Ectodermal cell (in vitro differentiated cells): ENCODE data around the gene POLK.

Experiments
- H3K27ac ChIP-seq: 2 replicates; pipeline ENCODE4 v1.7.0; 2013; ENCODE audit warnings: mild to moderate bottlenecking, low read depth, low read length; ENCODE audit not compliant: insufficient read depth, poor library complexity, severe bottlenecking
- H3K27me3 ChIP-seq: 2 replicates; pipeline ENCODE4 v1.7.0; 2013; ENCODE audit warnings: mild to moderate bottlenecking, low read length; ENCODE audit not compliant: insufficient read depth, control insufficient read depth, poor library complexity, severe bottlenecking
- H3K36me3 ChIP-seq: one replicate; pipeline ENCODE4 v1.7.0; 2013; ENCODE audit warnings: low read length; ENCODE audit not compliant: control insufficient read depth, insufficient read depth
- H3K4me1 ChIP-seq: one replicate; pipeline ENCODE4 v1.7.0; 2013; ENCODE audit warnings: low read length; ENCODE audit not compliant: control insufficient read depth, insufficient read depth
- H3K4me3 ChIP-seq: 2 replicates; pipeline ENCODE4 v1.7.0; 2013; ENCODE audit warnings: low read depth, low read length, control low read depth; ENCODE audit not compliant: insufficient read depth
- H3K9me3 ChIP-seq: 2 replicates; pipeline ENCODE4 v1.7.0; 2013; ENCODE audit warnings: mild to moderate bottlenecking, low read length, moderate library complexity; ENCODE audit not compliant: control insufficient read depth
- WGBS, 2 experiments: methylation state at CpG; one replicate each; pipeline ENCODE4 v1.1.7; 2013; ENCODE audit warnings: missing lambda C conversion rate in 2 of 2; 5-methylcytosine and 5-hydroxymethylcytosine counted together

The POLK gene

DNA sequence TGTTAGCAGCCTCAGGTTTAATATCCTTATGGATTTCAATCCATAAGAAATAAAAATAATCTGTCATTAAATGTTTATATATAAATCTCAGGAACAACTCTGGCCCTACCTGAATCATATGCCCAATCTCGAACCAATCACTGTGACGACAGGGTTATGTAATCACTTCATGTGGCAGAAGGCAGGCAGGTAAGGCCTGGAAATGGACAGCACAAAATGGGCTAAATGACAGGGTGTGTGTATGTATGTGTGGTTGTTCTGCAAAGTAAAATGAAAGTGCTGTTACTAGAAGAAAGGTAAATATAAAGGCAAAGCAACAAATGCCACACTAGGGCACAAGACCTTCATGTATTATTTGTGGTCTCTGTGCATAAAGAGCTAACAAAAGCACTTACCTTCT is 119.2 kb downstream of the POLK start:
- no peaks in the 10 kb centered on the region for H3K4me1 ChIP-seq
- no peaks in the 10 kb centered on the region for H3K36me3 ChIP-seq
- H3K4me3 ChIP-seq: no peak overlapping the region
- H3K27me3 ChIP-seq: no peaks in the 10 kb centered on the region
- no peak overlapping the region for H3K27ac ChIP-seq
- 97 to 98% methylated on average over 2 of the region's 2 CpGs for WGBS, 2 experiments
- no peaks in the 10 kb centered on the region for H3K9me3 ChIP-seq

DNA sequence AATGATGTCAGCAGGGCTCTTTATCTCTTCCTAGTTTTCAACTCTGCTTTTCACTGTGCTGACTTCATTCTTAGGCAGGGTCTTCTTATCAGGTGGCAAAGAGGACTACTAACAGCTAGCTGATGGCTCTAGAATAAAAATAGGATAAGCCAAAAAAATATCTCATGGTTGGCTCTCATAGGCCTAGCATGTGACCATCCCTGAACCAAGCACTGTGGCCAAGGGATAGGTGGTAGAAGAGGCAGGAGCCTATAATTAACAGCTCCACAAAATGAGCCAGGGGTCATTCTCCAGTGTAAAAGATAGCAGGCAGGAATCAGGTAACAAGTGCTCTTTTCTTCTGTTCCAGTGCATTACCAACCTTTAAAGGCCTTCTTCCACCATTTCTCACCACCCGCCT is 120.6 kb downstream of the POLK start:
- Histone ChIP-seq H3K36me3 (no peaks in the 10 kb centered on the region), H3K9me3 (no peaks in the 10 kb centered on the region), H3K27ac (no peak overlapping the region), H3K4me3 (no peak overlapping the region), H3K27me3 (no peaks in the 10 kb centered on the region), H3K4me1 (no peaks in the 10 kb centered on the region)
- 44 to 47% methylated on average over 1 of the region's 1 CpG for WGBS, 2 experiments

DNA sequence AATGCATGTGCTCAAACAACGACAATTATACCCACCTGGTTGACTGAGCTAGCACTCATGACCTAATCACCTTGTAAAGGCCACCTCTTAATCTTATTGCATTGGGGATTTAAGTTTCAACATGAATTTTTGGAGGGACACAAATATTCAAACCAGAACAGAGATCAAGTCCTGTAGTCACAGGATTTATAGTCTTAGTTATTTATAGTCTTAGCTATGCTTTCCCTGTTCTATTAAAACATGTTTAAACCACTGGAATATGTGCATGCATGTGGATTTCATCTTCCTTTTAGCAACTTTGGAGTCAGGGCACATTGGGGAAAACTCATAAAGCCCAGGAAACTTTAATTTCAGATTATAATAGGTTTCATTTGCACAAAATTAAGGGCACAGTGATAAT is 126.3 kb downstream of the POLK start:
- WGBS, 2 experiments: 87 to 100% methylated on average over 1 of the region's 1 CpG
- Histone ChIP-seq H3K9me3 (no peaks in the 10 kb centered on the region), H3K27ac (no peak overlapping the region), H3K4me1 (no peaks in the 10 kb centered on the region), H3K36me3 (no peaks in the 10 kb centered on the region), H3K4me3 (no peak overlapping the region), H3K27me3 (no peaks in the 10 kb centered on the region)

DNA sequence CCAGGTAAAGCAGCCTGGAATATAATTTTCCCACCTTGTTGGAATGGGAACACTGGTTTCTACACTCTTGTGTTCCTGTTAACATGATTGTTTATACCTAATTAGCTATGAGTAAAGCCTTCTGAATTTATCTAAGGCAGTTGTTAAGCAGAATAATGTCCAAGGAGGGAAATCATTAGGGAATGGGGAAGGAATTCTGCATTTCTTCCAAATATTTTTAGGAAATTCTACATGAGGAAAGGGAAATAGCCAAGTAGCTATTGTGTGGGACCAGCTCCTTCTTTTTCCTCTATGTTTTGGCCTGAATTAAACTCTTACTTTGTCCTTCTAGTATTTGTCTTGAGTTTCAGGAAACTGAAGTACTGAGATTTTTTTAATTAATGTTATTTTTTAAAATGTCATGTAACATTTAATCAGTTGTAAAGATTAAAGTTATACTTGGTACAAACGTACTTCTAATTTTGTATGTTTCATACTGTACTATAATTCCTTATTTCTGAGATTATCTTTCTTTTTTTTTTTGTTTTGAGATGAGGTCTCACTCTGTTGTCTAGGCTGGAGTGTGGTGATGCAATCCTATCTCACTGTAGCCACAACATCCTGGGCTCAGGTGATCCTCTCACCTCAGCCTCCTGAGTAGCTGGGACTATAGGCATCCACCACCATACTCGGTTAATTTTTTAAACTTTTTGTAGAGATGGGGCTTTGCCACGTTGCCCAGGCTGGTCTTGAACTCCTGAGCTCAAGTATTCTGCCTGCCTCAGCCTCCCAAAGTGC is 128.0 kb downstream of the POLK start:
- Histone ChIP-seq H3K4me1 (no peaks in the 10 kb centered on the region), H3K9me3 (no peaks in the 10 kb centered on the region), H3K27ac (no peak overlapping the region), H3K27me3 (no peaks in the 10 kb centered on the region), H3K4me3 (no peak overlapping the region), H3K36me3 (no peaks in the 10 kb centered on the region)
- 83 to 88% methylated on average over 2 of the region's 3 CpGs for WGBS, 2 experiments

DNA sequence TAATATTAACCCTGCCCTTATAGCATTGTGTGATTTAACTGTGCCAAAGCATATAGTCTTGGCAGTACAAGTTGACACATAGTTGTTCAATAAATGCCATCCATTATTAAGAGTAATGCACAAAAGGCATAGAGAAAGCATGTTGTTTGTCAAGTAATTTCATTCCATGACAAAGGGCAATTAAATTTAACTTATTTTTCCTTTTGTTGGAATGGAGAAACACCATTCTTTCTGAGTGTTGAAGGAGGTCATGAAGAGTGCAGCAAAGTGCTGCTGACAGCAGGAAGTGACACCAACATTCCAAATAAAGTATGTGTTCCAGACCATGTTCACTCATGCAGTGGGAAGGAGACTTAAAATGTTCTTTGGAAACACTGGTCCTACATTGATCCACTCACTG is 128.7 kb downstream of the POLK start:
- no peaks in the 10 kb centered on the region for H3K9me3 ChIP-seq
- H3K27me3 ChIP-seq: no peaks in the 10 kb centered on the region
- H3K4me1 ChIP-seq: no peaks in the 10 kb centered on the region
- no peak overlapping the region for H3K4me3 ChIP-seq
- no peaks in the 10 kb centered on the region for H3K36me3 ChIP-seq
- H3K27ac ChIP-seq: no peak overlapping the region

DNA sequence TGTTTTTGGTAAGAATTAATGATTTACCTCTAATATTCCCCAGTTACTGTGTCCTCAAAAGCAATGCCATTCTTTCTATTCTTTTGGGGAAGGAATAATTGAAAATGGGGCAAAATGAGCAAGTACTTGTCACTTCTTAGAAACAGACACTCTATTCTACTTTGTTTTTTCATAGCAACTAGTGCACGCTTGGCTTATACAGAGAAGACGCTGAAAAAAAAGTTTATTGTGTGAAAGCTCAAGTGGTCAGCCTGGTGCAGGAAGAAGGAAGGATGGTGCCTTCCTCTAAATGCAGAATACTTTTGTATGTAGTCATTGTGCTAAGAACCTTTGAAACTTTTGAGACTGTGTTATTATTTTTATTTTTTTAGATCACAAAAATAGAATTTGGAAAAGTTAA is 129.1 kb downstream of the POLK start:
- Histone ChIP-seq H3K4me3 (no peak overlapping the region), H3K27me3 (no peaks in the 10 kb centered on the region), H3K36me3 (no peaks in the 10 kb centered on the region), H3K27ac (no peak overlapping the region), H3K4me1 (no peaks in the 10 kb centered on the region), H3K9me3 (no peaks in the 10 kb centered on the region)
- WGBS, 2 experiments: 95 to 98% methylated on average over 2 of the region's 2 CpGs

DNA sequence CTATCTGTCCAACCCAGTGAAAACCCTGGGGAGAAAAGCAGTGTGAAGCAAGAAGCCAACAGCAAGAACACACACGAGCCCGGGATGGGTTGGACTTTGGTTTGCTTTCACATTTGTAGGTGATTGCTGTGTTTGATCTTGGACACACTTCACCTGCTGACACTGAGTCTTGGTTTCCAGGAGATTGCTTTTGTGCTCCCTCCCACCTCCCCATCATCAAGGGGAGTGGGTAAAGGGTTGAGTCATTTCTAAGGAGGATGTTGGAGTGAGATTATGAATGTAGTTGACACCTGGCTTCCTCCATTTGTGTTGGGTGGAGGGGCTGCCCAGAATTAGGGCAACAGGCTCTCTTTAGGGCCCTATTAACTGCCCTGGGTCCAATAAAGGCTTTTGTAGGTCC is 137.0 kb downstream of the POLK start:
- Histone ChIP-seq H3K36me3 (no peaks in the 10 kb centered on the region), H3K9me3 (no peaks in the 10 kb centered on the region), H3K27me3 (no peaks in the 10 kb centered on the region), H3K4me1 (no peaks in the 10 kb centered on the region), H3K27ac (no peak overlapping the region), H3K4me3 (no peak overlapping the region)
- 93 to 100% methylated on average over 2 of the region's 2 CpGs for WGBS, 2 experiments
